ENCODE results near the gene L3MBTL4. TPM values are rescaled to one million over a fixed set of nuclear protein-coding genes. Genes with fewer than 3 reads are reported as not detected.
"Not testable (repeated sequence)": the region's sequence is repeated elsewhere in the genome, so short reads cannot be mapped to it uniquely, and the experiment has no call there.

L3MBTL4 gene
- total RNA-seq, 2 experiments from 2014 or later, result 0.37 to 0.38 TPM

GRCh38 chr18:6135901-6136300, 278.8 kb downstream of the L3MBTL4 start:
- H3K36me3 Mint-ChIP-seq, result not testable (repeated sequence)

DNA sequence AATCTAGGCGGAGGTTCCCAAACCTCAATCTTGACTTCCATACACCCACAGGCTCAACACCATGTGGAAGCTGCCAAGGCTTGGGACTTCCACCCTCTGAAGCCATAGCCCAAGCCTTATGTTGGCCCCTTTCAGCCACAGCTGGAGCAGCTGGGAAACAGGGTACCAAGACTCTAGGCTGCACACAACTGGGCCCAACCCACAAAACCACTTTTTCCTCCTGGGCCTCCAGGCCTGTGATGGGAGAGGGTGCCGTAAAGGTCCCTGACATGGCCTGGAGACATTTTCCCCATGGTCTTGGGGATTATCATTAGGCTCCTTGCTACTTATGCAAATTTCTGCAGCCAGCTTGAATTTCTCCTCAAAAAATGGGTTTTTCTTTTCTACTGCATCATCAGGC, 279.7 kb downstream of the L3MBTL4 start:
- H3K27me3 Mint-ChIP-seq, H3K4me3 Mint-ChIP-seq, H3K27ac Mint-ChIP-seq, H3K4me1 Mint-ChIP-seq, H3K9me3 Mint-ChIP-seq, H3K36me3 Mint-ChIP-seq, DNase-seq: not testable (repeated sequence)

More at GRCh38 chr18:6135901-6136300, 278.8 kb downstream of the L3MBTL4 start:
- H3K4me1 Mint-ChIP-seq, DNase-seq, H3K4me3 Mint-ChIP-seq, H3K9me3 Mint-ChIP-seq, H3K27me3 Mint-ChIP-seq, H3K27ac Mint-ChIP-seq: not testable (repeated sequence)

- H3K4me1 Mint-ChIP-seq, result no peaks in the 10 kb centered on the region
- H3K36me3 Mint-ChIP-seq, result no peaks in the 10 kb centered on the region
- no peak for DNase-seq
- H3K4me3 Mint-ChIP-seq, result no peak overlapping the region
- H3K27me3 Mint-ChIP-seq, result no peaks in the 10 kb centered on the region
- no peak overlapping the region for H3K27ac Mint-ChIP-seq
- H3K9me3 Mint-ChIP-seq, result peaks cover 3% of the 10 kb centered on the region
These were observed 281.9 kb downstream of the L3MBTL4 start for GRCh38 chr18:6132751-6133368.

- no peaks in the 10 kb centered on the region for H3K36me3 Mint-ChIP-seq
These were observed 293.9 kb downstream of the L3MBTL4 start for GRCh38 chr18:6120820-6121279.

GRCh38 chr18:6119761-6120160, 294.9 kb downstream of the L3MBTL4 start:
- Mint-ChIP-seq H3K27me3 (no peaks in the 10 kb centered on the region), H3K9me3 (peaks cover 3% of the 10 kb centered on the region), H3K4me3 (no peak overlapping the region), H3K27ac (no peak overlapping the region), H3K36me3 (no peaks in the 10 kb centered on the region), H3K4me1 (no peaks in the 10 kb centered on the region)
- DNase-seq, result no peak

More at GRCh38 chr18:6120820-6121279, 293.9 kb downstream of the L3MBTL4 start:
- Mint-ChIP-seq H3K4me3 (no peak overlapping the region), H3K4me1 (no peaks in the 10 kb centered on the region), H3K9me3 (peaks cover 3% of the 10 kb centered on the region), H3K27ac (no peak overlapping the region), H3K27me3 (no peaks in the 10 kb centered on the region)
- DNase-seq, result no peak

DNA sequence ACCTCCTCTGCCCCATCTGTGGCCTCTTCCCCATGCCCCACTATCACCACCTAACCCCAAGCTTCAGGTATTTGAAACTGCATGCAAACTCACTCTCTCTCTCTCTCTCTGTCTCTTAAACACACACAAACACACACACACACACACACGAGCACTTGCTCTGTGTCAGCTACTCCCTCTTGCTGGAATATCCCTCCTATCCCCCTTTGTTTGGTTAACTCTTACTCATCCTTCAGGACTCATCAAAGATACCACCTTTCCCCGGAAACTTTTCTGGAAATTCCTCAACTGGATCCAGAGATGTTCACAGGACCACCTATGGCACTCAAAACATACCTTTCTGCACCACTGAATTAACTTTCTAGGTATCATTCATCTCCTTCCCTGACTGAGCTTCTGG, 296.6 kb downstream of the L3MBTL4 start:
- Mint-ChIP-seq H3K36me3 (no peaks in the 10 kb centered on the region), H3K27ac (no peak overlapping the region), H3K4me1 (no peaks in the 10 kb centered on the region), H3K9me3 (peaks cover 2% of the 10 kb centered on the region), H3K4me3 (no peak overlapping the region), H3K27me3 (no peaks in the 10 kb centered on the region)
- DNase-seq, result no peak

- no peak overlapping the region for H3K27ac Mint-ChIP-seq
- H3K27me3 Mint-ChIP-seq, result no peaks in the 10 kb centered on the region
- no peaks in the 10 kb centered on the region for H3K4me1 Mint-ChIP-seq
- H3K4me3 Mint-ChIP-seq, result no peak overlapping the region
- H3K36me3 Mint-ChIP-seq, result no peaks in the 10 kb centered on the region
- no peaks in the 10 kb centered on the region for H3K9me3 Mint-ChIP-seq
- DNase-seq, result no peak
These were observed 299.0 kb downstream of the L3MBTL4 start for GRCh38 chr18:6115710-6116109.

GRCh38 chr18:6113650-6114049, 301.1 kb downstream of the L3MBTL4 start:
- DNase-seq, result no peak
- H3K27me3 Mint-ChIP-seq, result no peaks in the 10 kb centered on the region
- H3K9me3 Mint-ChIP-seq, result no peaks in the 10 kb centered on the region
- no peak overlapping the region for H3K27ac Mint-ChIP-seq
- H3K36me3 Mint-ChIP-seq, result no peaks in the 10 kb centered on the region
- H3K4me1 Mint-ChIP-seq, result no peaks in the 10 kb centered on the region
- no peak overlapping the region for H3K4me3 Mint-ChIP-seq

DNA sequence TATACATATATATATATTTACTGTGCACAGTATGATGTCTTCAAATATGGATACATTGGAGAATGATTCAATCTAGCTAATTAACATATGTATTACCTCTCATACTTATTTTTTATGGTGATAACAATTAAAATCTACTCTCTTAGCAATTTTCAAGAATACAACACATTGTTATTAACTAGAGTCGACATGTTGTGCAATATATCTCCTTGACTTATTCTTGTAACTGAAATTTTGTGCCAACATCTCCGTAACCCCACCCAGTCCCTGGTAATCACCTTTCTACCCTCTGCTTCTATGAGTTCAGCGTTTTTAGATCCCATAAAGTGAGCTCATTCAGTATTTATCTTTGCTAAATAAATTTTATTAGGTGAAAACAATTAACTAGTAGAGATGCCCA, 303.0 kb downstream of the L3MBTL4 start:
- Mint-ChIP-seq H3K4me3 (no peak overlapping the region), H3K27ac (no peak overlapping the region), H3K36me3 (no peaks in the 10 kb centered on the region), H3K4me1 (no peaks in the 10 kb centered on the region), H3K9me3 (no peaks in the 10 kb centered on the region), H3K27me3 (no peaks in the 10 kb centered on the region)
- DNase-seq, result no peak

DNA sequence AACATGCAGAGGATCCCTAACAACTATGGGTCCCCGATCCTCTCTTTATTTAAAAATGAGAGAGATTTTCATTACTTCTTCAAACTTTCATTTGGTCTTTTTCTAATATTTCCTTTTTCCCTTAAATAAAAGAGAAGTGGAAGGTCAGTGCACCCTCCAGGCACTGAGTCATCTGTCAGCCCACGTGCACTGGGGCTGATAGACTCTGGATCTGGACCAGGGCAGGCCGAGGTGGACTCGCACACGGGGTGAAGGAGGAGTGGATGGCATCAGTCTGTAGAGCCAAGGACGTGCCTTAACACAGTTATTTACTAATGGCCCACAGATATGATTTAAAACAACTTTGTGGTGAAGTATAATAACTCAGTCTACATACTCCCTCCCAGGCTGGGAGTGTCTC, 305.0 kb downstream of the L3MBTL4 start:
- H3K36me3 Mint-ChIP-seq, result no peaks in the 10 kb centered on the region
- no peak overlapping the region for H3K27ac Mint-ChIP-seq
- H3K9me3 Mint-ChIP-seq, result no peaks in the 10 kb centered on the region
- H3K4me3 Mint-ChIP-seq, result no peak overlapping the region
- H3K27me3 Mint-ChIP-seq, result no peaks in the 10 kb centered on the region
- no peaks in the 10 kb centered on the region for H3K4me1 Mint-ChIP-seq
- no peak for DNase-seq

DNA sequence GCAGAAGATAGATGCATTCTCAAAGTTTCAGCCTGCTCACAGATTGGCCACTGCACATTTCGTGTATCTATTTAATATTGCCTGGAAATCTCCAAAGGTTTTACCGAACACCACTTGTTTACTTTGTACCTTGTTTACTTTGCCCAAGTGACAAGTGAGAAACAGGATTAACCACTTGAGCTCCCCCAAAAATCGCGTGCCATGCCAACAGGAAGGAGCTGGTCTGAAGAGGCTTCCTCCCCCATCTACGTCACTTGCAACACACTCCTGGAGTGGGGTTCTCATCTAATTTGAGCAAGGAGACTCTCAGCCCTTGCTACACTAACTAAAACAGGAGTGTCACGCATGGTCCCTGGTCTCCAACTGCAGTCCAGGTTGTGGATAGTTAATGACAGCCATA, 306.9 kb downstream of the L3MBTL4 start:
- no peaks in the 10 kb centered on the region for H3K9me3 Mint-ChIP-seq
- H3K4me1 Mint-ChIP-seq, result no peaks in the 10 kb centered on the region
- H3K27me3 Mint-ChIP-seq, result no peaks in the 10 kb centered on the region
- H3K27ac Mint-ChIP-seq, result no peak overlapping the region
- H3K4me3 Mint-ChIP-seq, result no peak overlapping the region
- no peaks in the 10 kb centered on the region for H3K36me3 Mint-ChIP-seq
- no peak for DNase-seq

GRCh38 chr18:6106091-6106685, 308.5 kb downstream of the L3MBTL4 start:
- Mint-ChIP-seq H3K4me1 (no peaks in the 10 kb centered on the region), H3K36me3 (no peaks in the 10 kb centered on the region), H3K27ac (no peak overlapping the region), H3K27me3 (peaks cover 4% of the 10 kb centered on the region), H3K9me3 (no peaks in the 10 kb centered on the region), H3K4me3 (no peak overlapping the region)
- DNase-seq, result no peak

- Mint-ChIP-seq H3K4me1 (no peaks in the 10 kb centered on the region), H3K27me3 (peaks cover 4% of the 10 kb centered on the region), H3K36me3 (no peaks in the 10 kb centered on the region), H3K4me3 (no peak overlapping the region), H3K9me3 (no peaks in the 10 kb centered on the region), H3K27ac (no peak overlapping the region)
- no peak for DNase-seq
These were observed 311.0 kb downstream of the L3MBTL4 start for GRCh38 chr18:6103741-6104140.

GRCh38 chr18:6096730-6097129, 318.0 kb downstream of the L3MBTL4 start:
- Mint-ChIP-seq H3K36me3 (no peaks in the 10 kb centered on the region), H3K27ac (no peak overlapping the region), H3K4me1 (no peaks in the 10 kb centered on the region), H3K27me3 (peaks cover 4% of the 10 kb centered on the region), H3K9me3 (no peaks in the 10 kb centered on the region), H3K4me3 (no peak overlapping the region)
- no peak for DNase-seq

DNA sequence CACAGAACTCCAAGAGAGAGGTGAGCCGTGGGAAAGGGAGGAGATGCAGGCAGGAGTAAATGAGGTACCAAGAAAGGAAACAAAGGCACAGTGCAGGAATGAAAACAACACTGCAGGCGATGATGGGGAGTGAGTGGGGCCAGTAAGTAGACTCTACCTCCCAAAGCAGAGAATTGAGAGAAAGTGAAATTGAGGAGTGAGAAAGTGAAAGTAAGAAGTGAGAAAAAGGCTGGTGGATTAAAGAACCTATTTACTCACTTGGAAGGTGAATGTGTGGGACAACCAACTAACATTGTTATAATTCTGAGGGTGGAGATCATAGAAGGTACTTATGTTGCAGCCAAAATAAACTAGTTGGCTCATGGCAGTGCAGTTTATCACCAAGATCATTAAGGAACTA, 326.3 kb downstream of the L3MBTL4 start:
- no peak overlapping the region for H3K4me3 Mint-ChIP-seq
- H3K27me3 Mint-ChIP-seq, result no peaks in the 10 kb centered on the region
- H3K9me3 Mint-ChIP-seq, result no peaks in the 10 kb centered on the region
- DNase-seq, result no peak
- peaks cover 7% of the 10 kb centered on the region for H3K4me1 Mint-ChIP-seq
- no peaks in the 10 kb centered on the region for H3K36me3 Mint-ChIP-seq
- H3K27ac Mint-ChIP-seq, result no peak overlapping the region

GRCh38 chr18:6086731-6087130, 328.0 kb downstream of the L3MBTL4 start:
- Mint-ChIP-seq H3K9me3 (no peaks in the 10 kb centered on the region), H3K4me1 (peaks cover 7% of the 10 kb centered on the region), H3K36me3 (no peaks in the 10 kb centered on the region), H3K4me3 (no peak overlapping the region), H3K27me3 (no peaks in the 10 kb centered on the region), H3K27ac (no peak overlapping the region)
- DNase-seq, result no peak

Measured in activated naive CD8-positive, alpha-beta T cell treated with anti-CD3 and anti-CD28 coated beads for 36 hours (primary cell).